ENCODE results near the gene AKR7A2.

AKR7A2 gene

DNA sequence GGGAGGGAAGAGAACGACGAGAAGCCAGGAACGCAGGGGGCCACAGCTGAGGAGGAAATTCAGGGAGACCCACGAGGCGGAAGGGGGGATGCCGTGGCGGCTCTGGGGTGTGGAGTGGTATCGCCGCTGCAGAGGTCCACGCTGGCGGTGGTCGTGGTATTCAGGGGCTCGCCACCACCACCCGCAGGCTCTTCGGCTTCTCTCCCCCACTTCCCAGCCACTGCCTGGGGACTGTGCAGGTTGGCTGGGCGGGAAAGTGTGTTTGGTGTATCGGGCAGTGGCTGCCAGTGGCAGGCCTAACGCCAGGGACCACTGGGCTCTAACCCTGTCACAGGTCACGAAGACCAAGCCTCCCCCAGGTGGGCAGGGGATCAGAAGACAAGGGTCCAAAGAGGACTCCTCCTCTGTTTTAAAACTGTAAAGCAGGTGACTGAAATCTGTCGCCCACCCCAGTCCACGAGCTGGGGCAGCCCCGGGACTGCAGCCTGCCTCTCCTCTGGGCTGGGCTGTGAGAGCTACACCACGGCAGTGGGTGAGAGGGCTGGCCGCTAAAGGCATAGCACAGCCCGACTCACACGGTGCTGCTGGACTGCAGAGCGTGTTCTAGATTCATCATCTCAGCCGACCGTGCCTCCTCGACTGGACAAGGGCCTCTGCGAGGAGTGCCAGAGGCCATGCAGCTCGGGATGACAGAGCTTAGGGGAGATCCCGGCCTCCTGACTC, 31.1 kb upstream of the AKR7A2 start:
- DNase-seq = no peak

DNA sequence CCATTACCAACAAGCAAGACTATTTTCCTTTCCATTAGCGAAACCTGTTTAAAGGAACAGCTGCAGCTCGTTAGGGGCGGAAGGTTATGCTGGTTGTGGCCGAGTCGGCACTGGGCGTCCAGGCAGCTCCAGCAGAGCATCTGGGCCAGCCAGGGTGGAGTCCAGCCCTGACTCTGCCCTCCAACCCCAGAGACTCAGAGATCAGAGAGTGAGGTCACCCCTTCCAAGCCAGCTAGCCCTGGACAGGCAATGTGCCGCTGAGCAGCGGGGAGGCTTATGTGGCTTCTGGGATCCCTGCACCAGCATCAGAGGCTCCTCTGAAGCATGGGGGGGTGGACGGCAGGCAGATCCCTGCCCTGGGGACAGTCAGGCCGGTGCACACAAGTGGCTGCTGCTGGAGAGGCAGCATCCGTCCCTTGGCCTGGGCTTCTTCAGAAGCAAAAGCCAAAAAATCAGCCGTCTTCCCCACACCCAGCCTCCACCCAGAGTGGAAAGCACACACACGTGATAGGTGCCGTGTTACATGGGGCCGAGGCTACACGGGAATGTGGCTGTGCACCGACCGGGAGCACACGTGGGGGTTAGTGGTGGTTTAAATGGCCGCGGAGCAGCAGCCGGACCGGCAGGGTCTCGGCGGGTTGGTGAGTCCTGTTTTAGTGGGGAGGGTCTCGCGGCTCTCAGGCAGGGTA, 30.3 kb upstream of the AKR7A2 start:
- DNase-seq = no peak

DNA sequence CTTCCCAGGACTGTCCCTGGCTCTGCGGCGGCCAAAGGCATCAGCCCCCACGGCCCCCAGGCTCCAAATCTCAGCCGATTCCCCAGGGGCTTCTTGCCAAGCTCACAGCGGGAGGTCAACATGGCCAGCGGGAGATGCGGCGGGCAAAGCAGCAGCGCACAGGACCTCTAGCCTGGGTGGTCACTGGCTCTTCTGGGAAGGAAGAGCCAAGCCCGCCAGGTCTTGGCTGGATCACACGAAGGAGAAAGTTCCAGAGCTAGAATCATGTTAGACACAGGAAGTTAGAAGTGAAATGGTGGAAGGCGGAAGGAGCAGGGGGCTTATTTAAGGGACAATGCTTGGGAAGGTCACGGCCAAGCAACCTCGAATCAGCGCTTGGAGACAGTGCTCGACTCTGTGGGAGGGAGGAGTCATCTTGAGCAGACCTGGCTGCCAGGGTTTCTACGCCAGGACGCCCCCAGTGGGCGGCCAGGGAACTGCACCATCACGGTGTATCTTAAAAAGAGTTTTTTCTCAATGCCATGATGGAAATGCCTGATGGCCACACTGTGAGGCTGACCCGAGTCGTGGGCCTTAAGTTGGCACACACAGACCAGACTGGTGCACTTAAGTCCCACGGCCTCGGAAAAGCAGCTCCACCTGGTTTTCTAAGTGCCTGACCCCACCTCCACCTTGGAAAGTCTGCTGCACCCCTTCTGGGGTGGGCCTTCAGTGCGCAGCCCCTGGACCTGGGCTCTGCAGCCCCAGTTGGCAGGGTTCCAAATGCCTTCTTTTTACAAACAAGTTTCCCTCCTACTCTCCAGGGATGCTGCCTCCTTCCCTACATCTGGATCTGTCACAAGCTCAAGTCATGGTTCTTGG, 29.5 kb upstream of the AKR7A2 start:
- peak; percentile 90 for DNase-seq

DNA sequence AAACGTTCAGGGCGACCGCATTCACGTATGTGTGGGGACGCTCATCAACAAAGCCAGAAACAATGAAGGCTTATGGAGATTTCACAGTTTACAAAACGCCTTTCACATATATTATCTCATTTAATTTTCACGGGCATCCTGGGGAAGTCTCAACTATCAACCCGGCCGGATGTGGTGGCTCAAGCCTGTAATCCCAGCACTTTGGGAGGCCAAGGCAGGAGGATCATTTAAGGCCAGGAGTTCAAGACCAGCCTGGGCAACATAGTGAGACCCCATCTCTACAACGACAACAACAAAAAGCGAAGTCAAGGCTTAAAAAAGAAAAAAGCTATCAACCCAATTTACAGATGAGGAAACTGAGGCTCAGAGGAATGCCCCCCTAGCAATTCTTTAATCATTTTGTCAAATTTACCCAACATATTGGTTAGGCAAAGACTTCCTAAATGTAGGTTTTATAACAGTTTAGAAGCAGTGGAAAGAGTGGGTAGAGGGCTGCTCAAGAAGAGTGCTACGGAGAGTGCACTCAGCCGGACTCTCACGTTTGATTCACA, 28.5 kb upstream of the AKR7A2 start:
- DNase-seq = no peak

DNA sequence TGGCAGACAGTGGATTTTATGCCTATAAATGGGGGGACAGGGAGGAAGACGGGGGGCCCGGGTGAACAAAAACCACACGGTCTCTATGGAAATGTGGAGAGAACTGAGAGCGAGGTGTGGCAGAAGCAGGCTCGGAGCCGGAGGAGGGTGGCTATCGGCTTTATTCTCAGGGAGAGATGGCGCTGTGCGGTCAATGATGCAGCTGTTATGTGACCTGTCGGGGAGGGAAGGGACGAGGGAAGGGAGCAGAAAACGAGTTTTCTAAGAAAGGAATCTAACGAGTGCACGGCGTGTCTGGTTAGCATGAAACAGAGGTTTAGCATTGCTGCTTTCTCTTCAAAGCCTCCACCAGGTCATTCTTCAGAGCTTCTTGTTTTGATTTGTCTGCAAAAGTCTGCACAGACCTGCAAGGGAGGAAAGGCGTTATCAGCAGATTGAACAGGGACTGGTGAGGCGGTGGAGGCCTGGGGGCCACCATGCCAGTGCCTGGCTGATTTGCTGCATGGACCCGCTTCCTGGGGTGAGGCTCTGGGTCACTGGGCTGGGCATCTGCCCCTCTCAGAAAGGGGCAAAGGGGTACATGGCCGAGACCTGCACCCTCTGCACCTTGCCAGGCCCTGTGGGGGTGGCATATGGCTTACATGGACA, 27.4 kb upstream of the AKR7A2 start:
- no peak for DNase-seq

DNA sequence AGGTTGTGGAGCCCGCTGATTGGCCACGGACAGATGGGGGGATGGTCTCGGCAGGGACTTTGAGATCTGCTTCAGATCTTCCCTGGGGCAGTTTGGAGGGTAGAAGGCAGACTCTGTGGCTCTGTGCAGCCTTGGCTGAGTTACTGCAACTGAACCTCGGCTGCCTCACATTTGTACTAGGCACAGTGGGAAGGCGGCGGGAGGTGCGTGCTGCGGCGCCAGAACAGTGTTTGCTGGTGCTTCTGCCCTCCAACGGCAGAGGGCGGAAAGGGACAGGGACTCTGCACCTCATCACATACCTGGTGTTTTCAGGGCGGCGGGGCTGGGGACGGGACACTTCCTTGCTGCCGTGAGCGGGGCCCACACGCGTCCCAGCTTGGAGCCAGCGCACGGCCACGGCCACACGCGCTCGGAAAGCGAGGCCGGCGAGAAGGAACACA, 26.4 kb upstream of the AKR7A2 start:
- no peak for DNase-seq

DNA sequence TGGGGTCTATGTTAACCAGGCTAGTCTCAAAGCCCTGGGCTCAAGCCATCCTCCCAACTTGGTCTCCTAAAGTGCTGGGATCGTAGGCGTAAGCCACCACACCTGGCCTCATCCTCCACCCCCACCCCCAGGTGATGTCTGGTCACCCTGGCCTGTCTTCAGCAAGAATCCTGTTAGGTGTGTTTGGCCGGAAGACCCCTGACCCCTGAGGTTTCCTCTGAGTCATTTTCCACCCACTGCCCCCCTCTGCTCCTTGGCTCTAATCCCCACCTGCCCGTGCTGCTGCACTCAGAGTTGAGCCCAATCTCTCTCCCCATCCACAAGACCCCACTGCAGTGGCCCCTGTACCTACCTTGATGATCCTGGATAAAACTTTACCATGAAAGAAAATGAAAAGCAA, 25.3 kb upstream of the AKR7A2 start:
- no peak for DNase-seq

DNA sequence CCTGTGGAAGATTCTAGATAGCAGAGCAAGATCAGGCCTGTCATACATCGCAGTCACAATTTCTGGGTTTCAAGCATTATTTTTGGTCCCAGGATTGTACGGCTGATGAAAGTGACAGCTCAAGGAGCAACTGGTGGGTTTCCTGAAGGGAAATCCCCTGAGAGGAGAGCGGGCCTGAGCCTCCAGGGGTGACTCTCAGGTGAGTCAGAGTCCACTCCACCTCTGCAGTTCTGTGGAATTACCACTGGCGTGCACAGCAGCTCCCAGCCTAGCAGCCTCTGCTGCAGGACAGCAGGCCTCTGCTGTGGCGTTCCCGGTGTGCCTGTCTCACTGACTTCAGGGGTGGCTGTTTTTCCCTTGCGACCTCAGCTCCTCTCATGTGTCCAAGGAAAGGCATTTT, 24.6 kb upstream of the AKR7A2 start:
- peak; percentile 73 for DNase-seq

DNA sequence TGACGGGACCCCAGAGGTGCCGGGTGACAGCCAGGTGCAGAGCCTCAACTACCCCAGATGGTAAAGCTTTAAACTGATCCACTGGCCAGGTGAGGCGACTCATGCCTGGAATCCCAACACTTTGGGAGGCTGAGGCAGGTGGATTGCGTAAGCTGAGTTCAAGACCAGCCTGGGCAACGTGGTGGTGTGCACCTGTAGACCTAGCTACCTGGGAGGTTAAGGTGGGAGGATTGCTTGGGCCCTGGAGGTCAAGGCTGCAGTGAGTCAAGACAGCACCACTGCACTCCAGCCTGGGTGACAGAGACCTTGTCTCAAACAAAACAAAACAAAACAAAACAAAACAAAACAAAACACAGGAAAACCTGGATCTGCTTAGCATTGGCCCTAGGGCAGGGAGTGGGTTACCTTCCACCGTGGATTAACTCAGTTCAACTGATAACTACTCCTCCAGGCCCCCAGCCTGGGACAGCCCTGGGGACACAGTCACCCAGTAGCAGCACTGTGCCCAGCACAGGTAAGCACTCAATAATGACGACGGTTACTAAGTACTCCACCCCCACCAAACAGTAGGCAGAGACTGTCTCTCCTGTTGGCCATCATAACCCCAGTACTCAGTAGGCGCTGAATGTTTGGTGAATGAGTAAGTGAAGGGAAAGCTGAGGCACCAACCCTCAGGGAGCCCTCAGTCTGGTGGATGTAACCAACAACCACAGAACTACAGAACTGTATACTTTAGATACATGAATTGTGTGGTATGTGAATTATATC, 21.8 kb upstream of the AKR7A2 start:
- no peak for DNase-seq

DNA sequence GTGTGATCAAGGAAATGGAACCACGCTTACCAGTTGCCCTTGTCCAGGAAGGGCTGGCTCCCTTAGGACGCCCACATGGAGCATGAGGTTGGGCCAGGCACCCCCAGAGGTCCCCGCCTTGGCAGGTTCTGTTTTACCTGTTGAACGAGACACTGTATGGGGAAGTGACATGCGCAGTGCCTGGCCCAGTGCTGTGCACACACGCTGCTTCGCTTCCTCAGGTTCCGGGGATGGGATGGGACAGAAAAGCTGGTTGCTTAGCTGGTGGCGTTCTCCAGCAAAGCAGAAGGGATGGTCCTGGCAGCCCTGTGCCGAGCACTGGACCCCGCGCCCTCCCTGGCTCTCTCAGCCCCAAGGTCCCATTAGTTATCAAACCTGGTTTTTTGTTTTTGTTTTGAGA, 20.9 kb upstream of the AKR7A2 start:
- DNase-seq = no peak

DNA sequence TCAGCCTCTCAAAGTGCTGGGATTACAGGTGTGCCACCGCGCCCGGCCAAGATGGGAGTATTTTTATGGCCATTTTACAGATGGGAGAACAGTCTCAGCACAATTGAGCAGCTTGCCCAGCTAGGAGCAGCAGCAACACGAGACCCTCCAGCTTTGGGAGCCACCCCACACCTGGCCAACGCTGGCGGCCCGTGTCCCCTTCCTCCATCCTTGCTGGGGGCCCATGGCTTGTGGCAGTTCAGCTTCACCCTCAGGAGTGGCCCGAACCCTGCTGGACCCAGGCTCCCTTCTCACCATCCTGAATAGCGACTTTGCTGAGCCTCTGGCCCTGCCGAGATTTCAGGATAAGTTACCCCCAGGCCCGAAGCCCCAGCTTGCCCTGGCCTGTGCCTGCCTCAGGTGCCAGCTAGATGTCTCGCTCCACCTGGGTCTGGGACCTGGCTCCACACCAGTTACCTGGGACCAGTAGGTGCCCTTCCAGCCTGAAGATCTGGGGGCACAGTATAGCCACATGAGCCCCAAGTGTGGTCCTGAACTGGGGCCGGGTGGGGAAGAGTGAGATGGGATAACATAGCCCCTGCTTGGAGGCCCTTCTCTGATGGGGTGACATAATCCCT, 19.4 kb upstream of the AKR7A2 start:
- DNase-seq = no peak

DNA sequence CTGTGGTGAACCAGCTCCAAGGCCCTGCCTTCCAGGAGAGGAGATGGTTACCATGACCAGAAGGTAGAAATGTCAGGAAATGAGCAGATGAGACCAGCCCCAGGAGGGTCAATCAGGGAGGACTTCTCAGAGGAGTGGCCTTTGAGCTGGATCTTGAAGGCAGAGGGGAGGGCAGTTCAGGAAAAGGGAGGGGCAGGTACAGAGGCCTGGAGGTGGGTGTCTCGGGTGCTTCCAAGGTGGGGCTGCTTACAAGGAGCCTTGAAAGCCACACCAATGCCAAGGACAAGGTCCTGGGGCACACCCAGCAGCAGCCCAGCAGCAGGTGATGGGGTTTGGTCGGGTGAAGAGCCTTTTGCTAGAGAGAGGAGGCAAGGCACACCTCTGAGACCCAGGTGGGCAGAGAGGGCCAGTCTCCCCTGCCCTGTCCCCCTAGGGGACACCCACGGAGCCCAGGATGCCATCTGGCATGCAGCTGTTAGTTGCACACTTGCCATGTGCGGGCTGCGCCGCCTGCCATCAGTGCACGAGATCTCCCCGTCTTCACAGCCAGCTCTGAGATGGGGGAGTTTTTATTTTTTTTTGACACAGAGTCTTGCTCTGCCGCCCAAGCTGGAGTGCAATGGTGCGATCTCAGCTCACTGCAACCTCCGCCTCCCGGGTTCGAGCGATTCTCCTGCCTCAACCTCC, 18.6 kb upstream of the AKR7A2 start:
- no peak for DNase-seq

DNA sequence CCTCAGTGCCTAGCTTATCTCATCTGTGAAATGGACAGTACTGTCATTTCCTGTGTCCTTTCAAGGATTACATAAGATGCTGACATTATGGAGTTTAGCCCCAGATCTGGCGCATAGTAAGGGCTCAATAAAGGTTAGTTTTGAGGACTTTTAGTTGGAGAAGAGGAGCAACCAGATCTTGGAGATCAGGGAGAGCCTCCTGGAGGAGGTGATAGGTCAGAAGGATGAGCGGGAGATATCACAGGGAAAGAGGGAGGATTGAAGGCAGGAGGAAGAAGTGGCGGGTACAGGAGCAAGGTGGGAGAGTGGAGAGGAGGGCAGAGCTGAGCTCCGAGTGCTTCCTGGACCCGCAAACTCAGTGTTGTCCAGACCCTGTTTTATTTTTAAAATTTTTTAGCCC, 17.7 kb upstream of the AKR7A2 start:
- no peak for DNase-seq

DNA sequence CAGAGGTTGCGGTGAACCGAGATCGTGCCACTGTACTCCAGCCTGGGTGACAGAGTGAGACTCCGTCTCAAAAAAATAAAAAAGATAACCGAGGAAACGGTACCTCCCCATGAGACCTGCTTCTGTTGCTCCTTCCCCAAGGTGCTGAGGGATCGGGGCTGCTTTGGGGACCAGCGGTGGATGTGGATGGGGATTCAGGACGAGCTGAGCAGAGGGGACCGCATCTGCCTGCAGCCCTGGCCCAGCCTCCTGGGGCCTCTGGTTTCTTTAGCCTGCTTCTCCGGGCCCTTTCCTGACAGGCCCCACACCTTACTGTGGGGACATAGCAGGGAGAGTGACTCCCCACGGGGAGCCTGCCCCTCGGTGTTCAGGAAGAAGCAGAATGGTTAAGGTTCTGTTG, 17.2 kb upstream of the AKR7A2 start:
- DNase-seq = no peak

DNA sequence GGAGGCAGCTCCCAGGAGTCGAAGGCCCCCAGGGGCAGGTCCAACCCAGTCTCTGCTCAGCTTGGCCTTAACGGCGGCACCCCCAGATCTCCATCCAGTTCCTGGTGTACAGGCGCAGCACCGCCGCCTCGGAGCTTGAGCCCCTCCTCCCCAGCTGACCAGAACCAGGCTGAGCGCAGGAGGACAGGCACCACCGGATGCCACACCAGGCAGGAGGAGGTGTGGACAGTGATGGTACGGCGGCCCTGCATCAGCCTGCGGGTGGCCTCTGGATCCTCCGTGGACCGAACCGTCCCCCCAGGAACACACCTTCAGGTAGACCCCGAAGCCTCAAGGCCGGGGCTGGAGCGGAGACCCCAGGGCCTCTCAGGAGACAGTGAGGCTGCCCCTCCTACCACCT, 16.5 kb upstream of the AKR7A2 start:
- DNase-seq = no peak

DNA sequence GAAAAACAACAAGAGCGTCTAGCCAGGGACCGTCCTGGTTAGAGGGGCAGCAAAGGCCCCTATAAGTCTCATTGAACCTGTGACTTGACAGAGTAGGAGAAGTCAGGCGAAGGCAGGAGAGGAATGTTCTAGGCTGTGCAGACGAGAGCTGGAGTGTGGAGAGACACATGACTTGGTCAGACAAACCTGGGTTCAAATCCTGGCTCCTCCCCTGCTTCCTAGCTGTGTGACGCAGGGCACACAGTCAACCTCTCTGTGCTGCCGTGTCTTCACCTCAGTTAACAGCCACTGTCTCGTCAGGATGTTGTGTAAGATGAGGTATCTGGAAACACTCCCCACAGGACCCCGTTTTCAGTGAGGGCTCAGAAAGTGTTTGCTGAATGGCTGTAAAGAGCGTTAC, 15.8 kb upstream of the AKR7A2 start:
- no peak for DNase-seq

DNA sequence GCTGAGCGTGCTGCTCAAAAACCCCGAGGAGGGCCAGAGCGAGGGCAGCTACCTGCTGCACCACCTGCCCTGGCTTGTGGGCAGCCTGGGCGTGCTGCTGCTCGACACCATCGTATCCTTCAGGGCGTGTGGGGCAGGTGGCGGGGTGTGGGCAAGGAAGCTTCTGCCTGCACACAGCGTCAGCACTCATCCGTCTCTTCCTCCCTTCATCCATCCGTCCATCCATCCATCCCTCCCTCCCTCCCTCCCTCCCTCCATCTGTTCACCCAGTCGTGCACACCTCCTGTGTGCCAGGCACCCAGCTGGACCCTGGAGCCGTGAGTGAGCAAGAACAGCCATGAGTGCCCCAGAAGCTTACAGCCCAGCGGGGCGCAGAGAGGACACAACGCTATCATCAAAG, 15.4 kb upstream of the AKR7A2 start:
- DNase-seq = no peak

DNA sequence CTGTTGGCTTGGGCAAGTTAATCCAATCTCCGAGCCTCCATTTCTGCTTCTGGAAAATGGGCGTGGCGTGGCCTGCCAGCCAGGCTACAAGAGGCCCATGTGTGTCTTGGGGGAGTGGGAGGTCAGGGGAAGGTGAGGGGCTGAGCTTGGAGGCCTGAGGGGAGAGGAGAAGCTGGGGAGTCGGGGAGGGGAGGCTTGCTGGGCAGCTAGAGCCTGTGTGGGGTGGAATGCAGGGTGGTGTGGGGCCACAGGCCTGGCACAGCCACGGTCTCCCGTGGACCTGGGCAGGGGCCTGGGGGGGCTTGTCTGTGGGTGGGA, 14.8 kb upstream of the AKR7A2 start:
- DNase-seq = no peak

DNA sequence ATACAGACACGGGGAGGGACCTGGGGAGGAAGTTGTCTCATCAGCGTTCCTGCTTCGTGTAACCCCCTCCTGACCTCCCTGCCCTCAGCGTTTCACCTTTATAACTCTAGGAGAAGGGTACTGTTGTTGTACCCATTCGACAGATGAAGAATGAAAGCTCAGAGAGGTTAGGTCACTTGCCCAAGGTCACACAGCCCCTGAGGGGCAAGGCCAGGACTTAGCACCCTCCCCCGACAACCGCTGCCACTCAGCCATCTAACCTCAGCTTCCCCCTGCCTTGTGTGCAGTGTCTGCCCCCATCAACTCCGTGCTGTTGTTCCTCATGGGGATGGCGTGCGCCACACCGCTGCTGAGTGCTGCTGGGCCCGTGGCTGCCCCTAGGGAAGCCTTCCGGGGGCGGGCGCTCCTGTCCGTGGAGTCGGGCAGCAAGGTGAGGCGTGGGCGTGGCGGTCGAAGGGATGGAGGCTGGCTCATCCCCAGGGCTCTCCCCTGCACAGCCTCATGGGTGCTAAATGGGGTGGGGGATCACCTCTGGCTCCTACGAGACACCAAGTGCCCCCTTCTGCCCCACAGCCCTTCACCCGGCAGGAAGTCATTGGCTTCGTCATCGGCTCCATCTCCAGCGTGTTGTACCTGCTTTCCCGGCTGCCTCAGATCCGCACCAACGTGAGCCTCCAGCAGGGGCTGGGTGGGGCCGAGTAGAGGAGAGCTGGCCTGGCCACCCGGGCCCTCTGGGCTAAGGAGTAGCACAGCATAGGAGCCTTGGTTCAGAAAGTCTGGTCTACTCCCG, 14.2 kb upstream of the AKR7A2 start:
- DNase-seq = no peak

DNA sequence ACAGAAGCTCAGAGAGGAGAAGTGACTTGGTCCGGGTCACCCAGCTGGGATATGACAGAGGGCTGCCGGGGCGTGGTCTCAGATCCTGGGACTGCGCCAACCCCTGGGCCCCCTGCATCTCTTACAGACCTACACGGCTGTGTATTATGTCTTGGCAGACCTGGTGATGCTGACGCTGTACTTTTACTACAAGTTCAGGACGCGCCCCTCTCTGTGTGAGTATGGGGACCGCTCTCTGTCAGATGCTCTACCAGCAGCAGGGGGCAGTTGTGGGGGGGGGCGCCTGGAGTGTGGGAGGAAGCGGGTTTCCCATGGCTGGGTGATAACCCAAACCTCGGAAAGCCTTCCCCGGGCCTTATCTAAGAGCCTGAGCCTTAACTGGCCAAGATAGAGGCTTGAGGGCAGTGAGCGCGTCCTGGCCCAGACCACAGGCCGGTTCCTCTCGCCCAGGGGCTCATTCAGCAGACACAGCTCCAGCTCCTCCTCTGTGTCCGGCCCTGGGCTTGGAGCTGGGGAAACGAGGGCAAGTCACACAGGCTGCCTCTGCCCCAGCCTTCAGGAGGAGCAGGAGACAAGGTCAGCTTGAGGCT, 13.5 kb upstream of the AKR7A2 start:
- no peak for DNase-seq

All from activated CD8-positive, alpha-beta memory T cell treated with anti-CD3 and anti-CD28 coated beads for 24 hours (primary cell).